ENCODE data around the gene CST5. TPM values are rescaled to one million over a fixed set of nuclear protein-coding genes. Genes with fewer than 3 reads are reported as not detected.
A peak's percentile ranks its signal among the peaks of the same experiment; 100 is the strongest.
"Not testable (repeated sequence)": the region's sequence is repeated elsewhere in the genome, so short reads cannot be mapped to it uniquely, and the experiment has no call there.

Gene CST5, protein sequence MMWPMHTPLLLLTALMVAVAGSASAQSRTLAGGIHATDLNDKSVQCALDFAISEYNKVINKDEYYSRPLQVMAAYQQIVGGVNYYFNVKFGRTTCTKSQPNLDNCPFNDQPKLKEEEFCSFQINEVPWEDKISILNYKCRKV
- not detected for total RNA-seq

DNA sequence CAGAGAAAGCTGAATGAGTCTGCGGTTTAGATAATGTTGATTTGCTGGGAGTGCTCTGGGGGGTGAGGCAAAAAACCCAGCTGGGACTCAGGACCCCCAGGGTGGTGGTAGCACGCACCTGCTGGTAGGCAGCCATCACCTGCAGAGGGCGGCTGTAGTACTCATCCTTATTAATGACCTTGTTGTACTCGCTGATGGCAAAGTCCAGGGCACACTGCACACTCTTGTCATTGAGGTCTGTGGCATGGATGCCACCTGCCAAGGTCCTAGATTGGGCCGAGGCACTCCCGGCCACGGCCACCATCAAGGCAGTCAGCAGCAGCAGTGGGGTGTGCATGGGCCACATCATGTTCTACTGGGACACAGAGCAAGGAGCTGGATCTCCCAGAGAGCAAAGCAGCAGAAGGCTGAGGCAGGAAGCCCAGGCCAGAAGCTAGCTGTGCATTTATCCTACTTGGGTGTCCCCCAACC is at the start of gene CST5:
Gene CST5, minus strand, starts transcription at position 421 of the 471 bp plus-strand sequence. Its CDS starts 72 bp downstream, at position 349.
- no peak for ATAC-seq
- intact Hi-C loops (cut with DNase I), result no loop called here
- DNase-seq (ENCODE audit: low spot score), result no peak

DNA sequence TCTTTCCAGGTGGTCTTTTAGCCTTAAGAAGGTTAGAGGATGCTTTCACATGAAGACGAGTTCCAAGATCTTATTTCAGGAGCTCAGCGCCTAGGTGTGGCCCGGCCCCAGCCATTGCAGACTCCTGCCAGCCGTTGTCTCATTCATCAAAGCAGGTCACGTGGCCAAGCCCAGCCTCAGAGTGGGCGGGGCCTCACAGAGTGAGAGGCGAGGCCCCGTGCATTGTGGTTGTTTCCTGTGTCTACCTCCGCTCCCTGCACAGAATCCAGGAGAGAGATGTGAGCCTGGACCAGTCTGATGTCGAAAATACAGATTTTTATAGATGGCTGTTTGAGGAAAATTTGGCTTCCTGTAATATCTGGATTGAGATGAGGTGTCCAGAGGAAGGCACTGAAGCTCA is 49.2 kb upstream of the CST5 start:
- ATAC-seq (no peak), DNase-seq (ENCODE audit: low spot score) (no peak)
- intact Hi-C loops (cut with DNase I), result no loop called here

DNA sequence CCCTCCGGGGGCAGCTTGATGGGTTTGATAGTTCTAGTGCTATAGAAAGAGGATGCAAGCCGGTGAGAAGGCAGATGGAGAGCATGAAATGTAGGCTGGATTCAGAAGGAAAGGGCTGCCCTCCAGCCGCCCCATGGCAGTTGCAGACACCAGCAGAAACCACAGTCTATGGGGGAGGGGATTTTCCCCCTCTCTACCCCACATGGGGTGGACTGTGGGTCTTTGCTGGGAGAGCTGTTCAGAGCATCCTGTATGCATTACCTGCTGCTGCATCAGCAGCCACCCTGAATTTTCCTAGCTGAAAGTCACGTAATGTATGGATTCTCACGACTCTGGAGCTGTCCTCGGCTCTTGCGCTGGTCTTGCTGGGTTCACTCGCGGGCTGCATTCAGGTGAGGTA is 48.8 kb upstream of the CST5 start:
- ATAC-seq, result no peak
- intact Hi-C loops (cut with DNase I), result no loop called here
- DNase-seq (ENCODE audit: low spot score), result no peak

DNA sequence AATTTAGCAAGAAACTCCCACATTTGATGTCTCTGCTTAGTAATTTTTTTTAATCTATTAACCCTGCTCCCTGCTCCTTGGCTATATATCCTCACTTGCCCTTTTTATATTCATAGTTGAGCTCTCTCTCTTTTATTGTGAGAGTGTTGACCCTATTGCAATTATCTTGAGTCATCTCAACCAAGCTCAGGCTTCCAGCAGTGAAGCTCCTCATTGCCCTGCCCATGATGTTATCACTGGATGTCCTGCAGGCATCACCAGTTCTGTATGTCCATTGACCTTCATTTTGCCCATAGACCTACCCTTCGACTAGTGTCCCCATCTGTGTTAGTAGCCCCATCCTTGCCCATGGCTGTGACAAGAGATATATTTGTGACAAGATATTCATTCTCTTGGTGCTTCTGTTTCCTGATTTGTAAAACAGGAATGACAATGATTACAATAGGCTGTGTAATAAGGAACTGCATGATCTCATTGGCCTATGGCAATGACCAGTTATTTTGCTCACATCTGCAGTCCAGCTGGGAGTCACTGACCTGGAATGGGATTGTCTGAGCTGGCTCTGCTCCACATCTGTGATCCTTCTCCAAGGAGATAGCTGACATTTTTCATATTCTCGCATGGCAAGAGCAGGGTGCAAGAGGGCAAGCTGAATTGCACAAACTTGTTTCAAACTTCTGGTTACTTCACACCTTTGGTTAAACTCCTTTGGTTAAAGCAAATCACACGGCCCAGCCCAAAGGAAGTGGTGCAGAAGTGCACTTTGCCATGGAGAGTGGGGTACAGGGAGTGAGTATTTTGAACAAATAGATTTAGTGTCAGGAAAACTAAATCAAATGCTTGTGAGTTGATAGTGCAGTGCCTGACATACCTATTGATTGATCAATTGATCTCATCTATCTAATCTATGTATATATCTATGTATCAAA is 47.7 kb upstream of the CST5 start:
- intact Hi-C loops (cut with DNase I), result no loop called here
- DNase-seq (ENCODE audit: low spot score), result no peak
- ATAC-seq, result peak; percentile 67

DNA sequence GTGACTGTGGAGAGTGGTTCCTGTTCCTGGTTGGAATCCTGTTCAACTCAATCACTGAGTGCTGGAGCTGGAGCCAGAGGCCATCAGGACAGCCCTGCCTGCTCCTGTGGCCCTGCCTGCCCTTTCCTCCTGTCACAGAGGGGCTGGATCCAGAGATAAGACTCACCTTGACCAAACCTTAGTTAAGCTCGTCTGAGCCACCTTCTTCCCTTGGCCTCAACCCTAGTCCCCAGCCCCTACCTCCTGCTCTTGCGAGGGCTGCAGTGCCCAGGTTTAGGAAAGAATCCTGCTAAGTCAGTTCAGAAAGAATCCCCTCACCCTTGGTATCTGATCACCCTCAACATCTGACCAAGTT is 47.0 kb upstream of the CST5 start:
- intact Hi-C loops (cut with DNase I), result no loop called here
- ATAC-seq (no peak), DNase-seq (ENCODE audit: low spot score) (no peak)

DNA sequence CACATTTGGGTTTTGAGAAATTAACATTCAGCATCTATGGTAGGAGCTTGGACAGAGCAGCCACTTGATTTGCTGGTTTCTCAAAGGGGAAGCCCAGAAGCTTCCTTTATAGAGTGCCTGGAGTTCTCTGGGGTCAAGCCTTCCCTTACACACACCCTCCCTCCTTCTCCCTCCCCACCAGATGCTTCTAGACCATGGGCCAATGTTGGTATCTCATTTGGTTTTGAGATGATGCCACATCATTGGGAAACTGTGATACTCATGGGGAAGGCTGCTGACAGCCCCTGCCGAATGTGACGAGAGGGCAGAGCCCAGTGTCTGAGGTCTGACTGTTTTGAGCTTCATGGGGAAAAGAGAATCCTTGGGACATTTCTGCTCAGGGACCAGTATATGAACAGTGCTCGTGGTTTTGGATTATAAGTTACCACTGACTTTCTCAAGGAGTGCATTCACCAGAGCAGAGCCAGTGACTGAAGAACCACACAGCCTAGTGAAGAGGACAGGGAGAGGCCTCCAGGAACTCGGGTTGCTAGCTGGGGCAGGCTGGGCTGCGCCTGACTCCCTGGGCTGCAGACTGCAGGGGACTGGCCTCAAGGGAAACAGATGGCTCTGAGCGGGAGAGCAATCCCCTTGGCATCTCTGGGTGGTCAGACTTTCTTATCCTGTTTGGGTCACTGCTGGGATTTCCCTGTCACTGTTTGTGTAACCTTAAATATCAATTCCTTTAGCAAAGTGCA is 46.4 kb upstream of the CST5 start:
- intact Hi-C loops (cut with DNase I), result no loop called here
- no peak for ATAC-seq

DNA sequence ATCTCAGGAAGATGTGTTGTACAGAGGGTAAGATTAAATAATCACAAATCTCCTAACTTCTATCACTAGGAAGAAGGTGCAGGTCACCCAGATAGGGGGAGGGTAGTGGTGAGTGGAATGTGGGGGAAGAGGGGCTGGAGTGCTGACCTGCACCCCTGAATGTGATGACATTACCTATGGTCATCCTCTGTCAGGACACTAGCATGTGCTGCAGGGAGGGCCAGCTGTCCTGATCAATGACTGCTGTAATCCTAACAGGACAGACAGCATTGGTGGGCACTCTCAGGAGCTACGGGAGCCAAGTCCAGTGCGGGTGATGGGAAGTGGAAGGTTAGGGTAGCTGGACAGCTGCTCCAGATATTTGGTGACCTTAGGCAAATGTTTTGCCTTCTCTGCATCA is 45.2 kb upstream of the CST5 start:
- ATAC-seq (no peak), DNase-seq (ENCODE audit: low spot score) (no peak)
- intact Hi-C loops (cut with DNase I), result no loop called here

More for the DNA sequence above, 46.4 kb upstream of the CST5 start:
- DNase-seq (ENCODE audit: low spot score), result no peak

DNA sequence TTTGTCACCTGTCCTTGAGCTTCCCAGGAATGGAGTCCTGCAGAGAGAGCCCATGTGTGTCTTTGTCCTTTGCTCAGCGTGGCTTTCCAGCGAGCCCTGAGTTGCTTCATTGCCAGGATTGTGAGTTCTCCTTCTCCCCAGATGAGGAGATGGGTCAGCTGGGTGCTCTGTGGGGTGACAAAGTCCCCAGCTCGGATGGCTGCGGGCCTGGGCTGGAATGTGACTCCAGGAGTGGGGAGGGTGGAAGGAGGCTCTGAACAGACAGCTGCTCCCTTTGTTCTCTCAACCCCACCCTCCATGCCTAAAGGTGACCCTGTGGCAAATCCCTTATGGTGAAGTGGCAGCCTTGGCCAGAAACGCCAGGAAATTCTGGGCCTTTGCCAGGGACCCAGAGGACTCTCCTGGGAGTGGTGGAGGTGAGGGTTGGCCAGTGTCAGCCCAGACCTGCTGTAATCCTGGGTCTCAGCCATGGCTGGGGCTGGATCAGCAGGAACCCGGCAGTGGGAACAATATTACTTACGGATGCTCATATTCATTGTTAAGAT is 44.4 kb upstream of the CST5 start:
- intact Hi-C loops (cut with DNase I), result no loop called here
- no peak for DNase-seq (ENCODE audit: low spot score)
- ATAC-seq, result no peak

DNA sequence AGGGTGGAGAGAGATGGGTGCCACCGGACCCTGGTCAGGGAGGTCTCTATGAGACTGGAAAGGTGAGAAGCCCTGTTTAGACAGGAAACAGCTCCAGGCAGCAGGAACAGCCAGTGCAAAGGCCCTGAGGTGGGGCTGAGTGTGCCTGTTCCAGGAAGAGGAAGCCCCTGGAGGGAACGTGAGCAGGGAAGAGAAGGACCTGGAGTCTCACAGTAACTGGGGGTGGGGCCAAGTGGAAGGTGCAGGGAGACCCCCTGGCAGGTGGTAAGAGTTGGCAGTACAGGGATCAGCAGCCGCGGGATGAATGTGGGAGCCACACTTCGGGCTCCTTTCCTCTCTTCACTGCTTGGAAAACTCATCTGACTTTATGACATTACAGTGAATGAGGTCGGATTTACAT is 43.8 kb upstream of the CST5 start:
- DNase-seq (ENCODE audit: low spot score) (no peak), ATAC-seq (no peak)
- intact Hi-C loops (cut with DNase I), result no loop called here

DNA sequence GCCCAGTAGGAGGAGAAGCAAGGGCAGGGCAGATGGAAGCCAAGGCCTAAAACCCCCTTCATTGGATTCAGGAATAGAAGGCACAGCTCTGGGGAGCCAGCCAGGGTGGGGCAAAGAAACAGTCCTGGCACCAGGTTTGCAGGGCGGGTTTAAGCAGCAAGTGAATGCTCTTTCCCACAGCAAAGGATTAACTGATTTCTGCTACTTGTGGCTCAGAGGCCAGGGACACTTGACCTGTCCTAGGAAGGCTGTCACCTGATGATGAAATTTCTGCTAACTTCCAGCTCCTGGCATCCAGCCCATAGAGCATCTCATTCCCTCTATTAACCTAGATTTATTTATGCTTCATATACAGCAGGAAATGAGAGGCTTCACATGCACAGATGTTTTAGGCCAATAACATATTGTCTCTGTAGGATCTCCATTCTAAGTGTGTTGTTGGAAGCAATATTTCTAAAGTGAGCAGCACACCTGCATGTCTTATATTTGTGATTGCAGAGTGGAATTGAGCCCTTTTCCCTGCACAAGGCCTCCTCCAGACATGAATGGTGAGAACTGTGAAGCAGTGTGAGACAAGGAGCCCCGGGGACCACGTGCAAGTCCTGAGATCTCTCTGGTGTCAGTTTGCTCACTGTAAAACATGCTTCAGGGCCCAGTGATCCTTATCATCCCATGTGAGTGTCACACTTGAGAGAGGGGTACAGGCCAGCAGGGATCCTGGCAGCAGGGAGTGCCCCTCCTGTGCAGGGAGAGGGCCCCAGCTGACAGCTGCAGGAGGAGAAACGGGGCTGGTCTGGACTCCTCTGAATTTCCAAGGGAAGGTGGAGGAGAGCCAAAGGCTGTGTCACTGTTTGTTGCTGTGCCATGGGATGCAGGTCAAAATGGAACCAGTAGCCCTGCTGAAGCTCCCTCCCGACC is 41.1 kb upstream of the CST5 start:
- intact Hi-C loops (cut with DNase I), result no loop called here
- no peak for ATAC-seq
- no peak for DNase-seq (ENCODE audit: low spot score)

DNA sequence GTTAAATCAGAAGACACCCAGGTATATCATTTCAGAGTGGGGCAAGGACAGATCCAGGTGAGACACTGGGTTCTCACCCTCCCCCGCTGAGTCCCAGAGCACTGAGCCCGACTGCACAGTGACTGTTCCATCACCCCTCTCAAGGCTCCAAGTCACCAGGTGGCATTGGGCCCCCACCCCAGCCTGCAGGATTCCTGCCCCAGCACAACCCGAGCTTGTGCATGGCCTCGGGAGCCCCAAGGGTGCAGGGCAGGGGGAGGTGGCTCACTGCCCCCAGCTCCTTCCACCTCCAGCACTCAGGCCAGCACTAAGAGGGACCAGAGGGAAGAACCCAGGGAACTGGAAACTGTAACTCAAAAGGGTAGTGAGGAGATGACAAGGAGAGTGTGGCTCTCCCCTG is 39.3 kb upstream of the CST5 start:
- ATAC-seq (no peak), DNase-seq (ENCODE audit: low spot score) (no peak)
- intact Hi-C loops (cut with DNase I), result no loop called here

DNA sequence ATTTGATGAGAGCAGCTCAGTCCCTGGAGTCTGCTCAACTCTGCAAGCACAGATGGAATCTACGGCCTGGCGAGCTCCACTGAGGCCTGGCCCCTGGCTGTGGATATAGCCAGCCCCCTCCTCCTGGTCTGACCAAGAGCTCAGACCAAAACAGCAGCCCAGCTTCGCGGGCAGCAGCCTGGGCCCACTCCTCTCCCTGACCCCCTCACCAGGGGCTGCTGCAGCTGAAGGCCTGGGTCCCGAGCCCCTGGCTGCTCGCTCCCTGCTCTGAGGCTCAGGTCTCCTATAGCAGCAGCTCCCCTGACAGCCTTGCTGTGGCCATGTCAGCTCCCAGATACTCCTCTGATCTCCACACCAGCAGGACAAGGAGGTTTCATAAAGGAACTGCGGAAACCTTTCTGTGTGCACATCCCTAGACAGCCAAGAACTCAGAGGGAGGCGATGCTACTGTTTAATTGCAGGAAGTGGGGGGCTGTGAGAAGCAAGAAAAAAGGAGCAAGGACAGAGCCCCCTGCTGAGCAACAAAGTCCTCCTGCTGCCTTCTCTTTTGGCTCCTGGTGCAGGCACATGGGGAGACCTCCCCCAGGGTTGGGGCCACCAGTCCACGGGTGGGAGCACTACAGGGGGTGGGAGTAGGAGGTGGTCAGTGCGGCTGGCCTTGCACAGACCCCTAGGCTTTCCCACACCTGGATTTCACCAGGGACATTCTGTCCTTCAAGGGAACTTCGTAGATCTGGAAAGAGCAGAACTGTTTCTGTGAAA is 38.7 kb upstream of the CST5 start:
- no peak for ATAC-seq
- DNase-seq (ENCODE audit: low spot score), result no peak
- intact Hi-C loops (cut with DNase I), result no loop called here

DNA sequence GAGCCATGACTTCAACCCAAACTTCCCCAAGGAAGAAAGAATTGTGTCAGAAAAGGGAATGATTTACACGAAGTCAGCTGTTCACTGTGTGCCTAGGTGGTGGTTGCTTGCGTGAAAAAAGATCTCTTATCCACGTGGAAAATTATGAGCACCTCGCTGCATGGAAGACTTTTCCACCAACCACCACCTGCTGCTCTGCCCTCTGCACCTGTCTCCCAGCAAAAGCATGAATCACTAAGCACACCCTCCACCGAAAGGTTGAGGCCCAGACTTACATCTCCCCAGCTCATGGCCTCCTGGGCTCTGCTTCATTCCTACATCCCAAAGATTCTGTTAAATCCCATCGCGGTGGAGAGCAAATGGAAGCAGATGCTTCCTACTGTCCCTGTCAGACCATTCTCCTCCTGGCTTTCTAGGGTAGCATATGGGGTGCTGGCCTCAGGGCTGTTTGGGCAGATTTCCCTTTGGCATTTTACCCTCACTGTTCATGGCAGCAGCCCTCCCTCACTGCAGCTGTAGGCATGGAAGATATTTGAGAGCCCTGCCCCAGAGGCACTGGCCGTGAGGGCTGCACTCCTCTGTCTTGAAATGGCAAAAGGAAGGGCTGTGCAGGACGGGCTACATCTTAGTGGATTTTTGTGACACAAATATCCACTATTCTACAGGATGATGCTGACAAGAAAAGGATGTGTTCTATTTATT is 37.6 kb upstream of the CST5 start:
- ATAC-seq, result no peak
- no peak for DNase-seq (ENCODE audit: low spot score)
- intact Hi-C loops (cut with DNase I), result no loop called here

DNA sequence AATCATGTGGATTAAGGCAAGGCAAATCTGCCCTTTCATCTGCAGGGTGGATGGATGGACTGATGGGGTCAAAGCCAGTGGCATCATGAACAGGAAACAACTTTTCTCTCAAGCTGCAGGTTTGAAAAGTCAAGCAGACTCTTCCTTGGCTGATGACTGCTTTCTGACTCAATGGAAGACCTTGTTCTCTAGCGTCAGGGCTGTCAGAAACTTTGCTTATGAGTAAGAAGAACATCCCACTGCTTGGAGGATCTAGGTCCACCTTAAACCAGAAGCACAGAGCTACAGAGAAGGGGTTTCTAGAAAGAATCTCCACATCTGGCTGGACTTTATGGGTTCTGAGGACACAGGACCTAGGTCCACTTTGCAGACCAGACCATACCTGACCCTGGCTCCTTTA is 36.3 kb upstream of the CST5 start:
- ATAC-seq, result no peak
- no peak for DNase-seq (ENCODE audit: low spot score)
- intact Hi-C loops (cut with DNase I), result no loop called here

DNA sequence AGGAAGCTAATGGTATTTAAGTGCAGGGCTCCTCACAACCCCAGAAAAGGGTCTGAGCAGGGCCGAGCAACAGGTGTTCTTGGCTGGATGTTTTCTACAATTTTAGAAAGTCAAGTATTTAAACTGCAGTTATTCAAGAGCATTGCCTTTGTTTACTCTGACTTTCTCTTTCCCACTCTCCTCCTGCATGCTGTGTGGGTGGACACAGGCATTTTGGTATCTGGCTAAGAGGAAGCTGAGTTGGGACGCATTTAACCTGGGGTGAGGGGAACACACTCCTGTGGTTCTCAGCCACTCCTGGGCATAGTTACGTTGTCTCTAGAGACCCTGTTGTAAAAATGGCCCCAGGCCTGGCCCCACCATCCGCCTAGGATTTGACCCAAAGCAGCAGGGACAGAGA is 34.9 kb upstream of the CST5 start:
- intact Hi-C loops (cut with DNase I); ATAC-seq; DNase-seq (ENCODE audit: low spot score): not testable (repeated sequence)

DNA sequence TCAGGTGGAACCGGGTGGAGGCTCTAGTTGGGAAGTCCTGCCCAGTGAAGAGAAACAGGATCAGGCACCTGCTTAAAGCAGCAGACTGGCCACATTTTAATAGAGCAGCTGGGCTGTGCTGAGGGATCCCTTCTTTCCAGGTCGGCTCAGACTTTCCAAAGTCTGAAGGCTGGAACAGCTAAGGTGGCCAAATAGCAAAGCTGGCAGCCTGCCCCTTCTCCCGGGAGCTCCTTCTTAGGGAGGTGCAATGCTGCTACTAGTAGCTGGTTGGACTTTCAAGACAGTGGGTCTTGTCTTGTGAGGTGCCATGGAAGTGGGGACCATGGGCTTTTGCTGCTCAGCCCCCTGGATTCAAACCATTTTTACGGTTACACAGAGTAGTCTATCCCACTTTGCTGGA is 30.7 kb upstream of the CST5 start:
- DNase-seq (ENCODE audit: low spot score), result no peak
- no peak for ATAC-seq
- intact Hi-C loops (cut with DNase I), result no loop called here

DNA sequence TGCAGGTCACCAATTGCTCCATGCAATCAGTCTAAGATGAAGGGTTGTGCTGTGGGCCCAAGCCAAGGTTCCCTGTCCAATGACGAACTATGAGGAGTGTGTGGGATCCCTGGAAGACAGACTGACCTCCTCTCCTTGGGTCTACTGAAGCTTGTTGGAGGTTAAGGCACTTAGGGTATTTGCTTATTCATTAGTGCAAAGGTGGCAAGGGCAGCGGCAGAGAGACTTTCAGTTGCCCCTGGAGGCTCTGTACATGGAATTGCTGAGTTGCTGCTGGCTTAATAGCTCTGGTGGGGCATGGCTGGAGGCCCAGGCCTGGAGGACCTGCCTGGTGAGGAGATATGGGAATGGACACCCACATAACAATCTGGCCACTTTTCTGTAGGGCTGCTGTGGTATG is 29.8 kb upstream of the CST5 start:
- intact Hi-C loops (cut with DNase I), result no loop called here
- DNase-seq (ENCODE audit: low spot score), result no peak

More for the DNA sequence above, 29.8 kb upstream of the CST5 start:
- no peak for ATAC-seq
